DOHH2 (cell line): ENCODE data around the gene COL4A1.

ENCODE experiments used
- H3F3A ChIP-seq: fragments of 200-600 bp; sonication (generic), shearing (Covaris generic); 2 replicates; pipeline ENCODE4 v1.6.0; 2016; ENCODE audit warnings: antibody characterized with exemption, mild to moderate bottlenecking; ENCODE audit not compliant: control insufficient read depth, insufficient read depth
- H3K27ac ChIP-seq: fragments of 200-600 bp; sonication (generic); 2 replicates; pipeline ENCODE4 v1.5.1; 2014; ENCODE audit warnings: low read depth, mild to moderate bottlenecking, low read length, moderate library complexity
- H3K27me3 ChIP-seq: fragments of 200-600 bp; sonication (generic); 2 replicates; pipeline ENCODE4 v1.6.1; 2014; ENCODE audit warnings: mild to moderate bottlenecking, low read length, mixed read lengths; ENCODE audit not compliant: control insufficient read depth
- H3K36me3 ChIP-seq: fragments of 200-600 bp; sonication (generic); 2 replicates; pipeline ENCODE4 v1.6.1; 2014; ENCODE audit warnings: mild to moderate bottlenecking, low read length, moderate library complexity, mixed read lengths; ENCODE audit not compliant: control insufficient read depth
- H3K4me1 ChIP-seq: fragments of 200-600 bp; sonication (generic); 2 replicates; pipeline ENCODE4 v1.6.1; 2014; ENCODE audit warnings: mild to moderate bottlenecking, low read length, mixed read lengths; ENCODE audit not compliant: control insufficient read depth
- H3K4me2 ChIP-seq: fragments of 200-600 bp; sonication (generic); 2 replicates; pipeline ENCODE4 v1.6.0; 2014; ENCODE audit warnings: mild to moderate bottlenecking, low read length, moderate library complexity
- H3K4me3 ChIP-seq: fragments of 200-600 bp; sonication (generic); 2 replicates; pipeline ENCODE4 v1.5.1; 2014; ENCODE audit warnings: mild to moderate bottlenecking, low read length, mixed read lengths
- H3K79me2 ChIP-seq: fragments of 200-600 bp; sonication (generic); 2 replicates; pipeline ENCODE4 v1.6.1; 2014; ENCODE audit warnings: mild to moderate bottlenecking, low read length, mixed read lengths; ENCODE audit not compliant: control insufficient read depth
- H3K9me2 ChIP-seq: fragments of 200-600 bp; sonication (generic); replicated peaks from 2 replicates; pipeline ENCODE4 v1.6.1; 2014; ENCODE audit warnings: mild to moderate bottlenecking, low read length, mixed read lengths; ENCODE audit not compliant: control insufficient read depth
- H3K9me3 ChIP-seq: fragments of 200-600 bp; sonication (generic); 2 replicates; pipeline ENCODE4 v1.6.1; 2014; ENCODE audit warnings: antibody characterized with exemption, low read length, mixed read lengths; ENCODE audit not compliant: control insufficient read depth, insufficient read depth
- H4K20me1 ChIP-seq: fragments of 200-600 bp; sonication (generic); 2 replicates; pipeline ENCODE4 v1.6.0; 2014; ENCODE audit warnings: low read depth, mild to moderate bottlenecking, antibody characterized with exemption, low read length, moderate library complexity; ENCODE audit not compliant: control insufficient read depth, insufficient read depth
- CTCF ChIP-seq: fragments of 200-600 bp; sonication (generic); IDR thresholded peaks from one replicate; pipeline ENCODE4 v1.5.1; 2014; ENCODE audit warnings: antibody characterized with exemption, mild to moderate bottlenecking, low read depth, low read length; ENCODE audit not compliant: poor library complexity, severe bottlenecking
- EZH2phosphoT487 ChIP-seq: fragments of 200-600 bp; sonication (generic); IDR thresholded peaks from 2 replicates; pipeline ENCODE4 v1.6.1; 2017; ENCODE audit warnings: borderline replicate concordance, mild to moderate bottlenecking, antibody characterized with exemption, low read length, moderate library complexity, mixed read lengths

COL4A1 gene

GRCh38 chr13:110195547-110196485 is 111.1 kb downstream of the COL4A1 start:
- H3K4me1 ChIP-seq, result no peaks in the 10 kb centered on the region
- no peaks in the 10 kb centered on the region for H3K9me2 ChIP-seq
- no peaks in the 10 kb centered on the region for H3K79me2 ChIP-seq
- no peaks in the 10 kb centered on the region for H3F3A ChIP-seq
- H3K36me3 ChIP-seq, result no peaks in the 10 kb centered on the region
- H3K4me3 ChIP-seq, result no peak overlapping the region
- no peak overlapping the region for H3K27ac ChIP-seq
- no peaks in the 10 kb centered on the region for H3K27me3 ChIP-seq
- no peaks in the 10 kb centered on the region for H4K20me1 ChIP-seq
- H3K9me3 ChIP-seq, result no peaks in the 10 kb centered on the region
- TF ChIP-seq EZH2phosphoT487, result no peak
- TF ChIP-seq CTCF, result no peak
- no peak overlapping the region for H3K4me2 ChIP-seq

GRCh38 chr13:110194451-110194850 is 112.5 kb downstream of the COL4A1 start:
- no peak overlapping the region for H3K4me2 ChIP-seq
- no peaks in the 10 kb centered on the region for H3F3A ChIP-seq
- H3K4me3 ChIP-seq, result no peak overlapping the region
- H3K36me3 ChIP-seq, result no peaks in the 10 kb centered on the region
- H3K27me3 ChIP-seq, result no peaks in the 10 kb centered on the region
- H4K20me1 ChIP-seq, result no peaks in the 10 kb centered on the region
- no peak overlapping the region for H3K27ac ChIP-seq
- no peak for TF ChIP-seq CTCF
- no peak for TF ChIP-seq EZH2phosphoT487
- H3K9me2 ChIP-seq, result no peaks in the 10 kb centered on the region
- no peaks in the 10 kb centered on the region for H3K4me1 ChIP-seq
- H3K9me3 ChIP-seq, result no peaks in the 10 kb centered on the region
- no peaks in the 10 kb centered on the region for H3K79me2 ChIP-seq

- Histone ChIP-seq H3K36me3 (no peaks in the 10 kb centered on the region), H3K4me3 (no peak overlapping the region), H3K4me1 (no peaks in the 10 kb centered on the region), H3K27ac (no peak overlapping the region), H4K20me1 (no peaks in the 10 kb centered on the region), H3F3A (no peaks in the 10 kb centered on the region), H3K27me3 (no peaks in the 10 kb centered on the region), H3K79me2 (no peaks in the 10 kb centered on the region), H3K9me2 (no peaks in the 10 kb centered on the region), H3K9me3 (no peaks in the 10 kb centered on the region), H3K4me2 (no peak overlapping the region)
- TF ChIP-seq EZH2phosphoT487 (no peak), CTCF (no peak)
Measured at GRCh38 chr13:110193491-110193890, 113.5 kb downstream of the COL4A1 start.
